ENCODE data around the gene SCGB1C1.

- TF ChIP-seq ESRRA (IDR thresholded peaks at IDR 0.05; ENCODE audit: borderline replicate concordance, low read depth) (no peak), ILK (tag; IDR thresholded peaks at IDR 0.05; ENCODE audit: borderline replicate concordance, low read depth) (no peak), SMARCA4 (IDR thresholded peaks at IDR 0.05) (no peak), PCBP2 (IDR thresholded peaks at IDR 0.05; ENCODE audit: low read depth, low read length, poor library complexity, severe bottlenecking) (no peak), MEIS2 (IDR thresholded peaks at IDR 0.05; ENCODE audit: partially characterized antibody) (no peak), CTCF (IDR thresholded peaks at IDR 0.05 in 2 of 3, conservative IDR thresholded peaks at IDR 0.05 in 1 of 3; ENCODE audit: insufficient read depth in 2 of 3, low read depth in 1 of 3, low read length in 3 of 3) (no peak), FOSL1 (tag; conservative IDR thresholded peaks at IDR 0.05) (no peak), EWSR1 (IDR thresholded peaks at IDR 0.05; ENCODE audit: borderline replicate concordance, low read depth, partially characterized antibody) (no peak), U2AF2 (optimal IDR thresholded peaks at IDR 0.05; ENCODE audit: low read depth, low read length) (no peak), ZNF121 (CRISPR knock-in tag; conservative IDR thresholded peaks at IDR 0.05) (no peak), ZNF408 (CRISPR knock-in tag; IDR thresholded peaks at IDR 0.05; ENCODE audit: low read depth) (no peak), ARID3B (CRISPR knock-in tag; IDR thresholded peaks at IDR 0.05; ENCODE audit: borderline replicate concordance) (no peak), USF2 (CRISPR knock-in tag; IDR thresholded peaks at IDR 0.05) (no peak)
These were observed 29.3 kb downstream of the SCGB1C1 start for GRCh38 chr11:221998-222789.

All from K562 (cell line).